H1 (cell line): ENCODE data around the gene VNN1. TPM values are rescaled to one million over a fixed set of nuclear protein-coding genes. Genes with fewer than 3 reads are reported as not detected.

ENCODE experiments used
- HDAC2 ChIP-seq, 2 experiments: fragments of 300-600 bp in 1 of 2; sonication (generic) in 1 of 2; IDR thresholded peaks; 2 replicates each; pipeline ENCODE4 v1.6.1; 2011 to 2012; ENCODE audit warnings: low read depth in 2 of 2, low read length in 2 of 2, mild to moderate bottlenecking in 2 of 2, moderate library complexity in 2 of 2, borderline replicate concordance in 1 of 2, inconsistent platforms in 1 of 2
- KDM1A ChIP-seq: fragments of 200-600, 300-600 bp; sonication (generic); IDR thresholded peaks from 2 replicates; pipeline ENCODE4 v1.7.1; 2016; ENCODE audit warnings: mild to moderate bottlenecking, low read length, borderline replicate concordance
- KDM5A ChIP-seq: fragments of 200-600 bp; IDR thresholded peaks from 2 replicates; pipeline ENCODE4 v1.7.1; 2012; ENCODE audit warnings: mild to moderate bottlenecking, low read length, inconsistent platforms, mixed read lengths
- SIN3A ChIP-seq, 2 experiments: IDR thresholded peaks in 1 of 2; conservative IDR thresholded peaks in 1 of 2; 2 replicates each; pipeline ENCODE4 v1.6.1; 2011 to 2012; ENCODE audit warnings: low read length in 2 of 2, improper control_type of control experiment in 1 of 2, low read depth in 1 of 2, mild to moderate bottlenecking in 1 of 2
- TEAD4 ChIP-seq: IDR thresholded peaks from 2 replicates; pipeline ENCODE4 v1.6.1; 2012; ENCODE audit warnings: low read depth, low read length, inconsistent platforms, mixed read lengths
- YY1 ChIP-seq: IDR thresholded peaks from 2 replicates; pipeline ENCODE4 v1.6.1; 2011; ENCODE audit warnings: low read depth, mild to moderate bottlenecking, low read length
- polyA plus RNA-seq, 7 experiments: library from polyadenylated mRNA; depleted of rRNA in 3 of 7; stranded (reverse) in 5 of 7; unstranded in 2 of 7; fragments of >200 nt in 5 of 7; fragments of 200-250 nt in 2 of 7; gene quantifications; 1 replicate in 5 of 7; 2 replicates in 1 of 7; 4 replicates in 1 of 7; pipeline versions ENCODE4 v1.2.1 to v1.2.3, GENCODE V29; 2011 to 2013; ENCODE audit warnings: missing spikeins in 2 of 7, mixed read lengths in 2 of 7
- total RNA-seq: library from RNA; stranded (reverse); fragmentation: NEBNext Ultra II Directional; extraction: Animal tissue kit (Norgen Biotek cat#: 25700); gene quantifications from 2 replicates; pipeline ENCODE4 v1.2.1, GENCODE V29; 2021

VNN1 gene
- total and polyA plus RNA-seq, 2 of the 8 experiments (the other 6 are each of a cell fraction or from before 2014, with no cell fraction given) = not detected

- TF ChIP-seq SIN3A (conservative IDR thresholded peaks at IDR 0.05 in 1 of 2, IDR thresholded peaks at IDR 0.05 in 1 of 2; ENCODE audit: low read depth in 1 of 2, low read length in 2 of 2) (no peak), YY1 (no peak), HDAC2 (IDR thresholded peaks at IDR 0.05; ENCODE audit: borderline replicate concordance in 1 of 2, low read depth in 2 of 2, low read length in 2 of 2) (no peak), TEAD4 (no peak), KDM1A (no peak), KDM5A (no peak)
- TF ChIP-seq, all 59 proteins: peak for 0
Measured at GRCh38 chr6:132749111-132749510, 35.3 kb upstream of the VNN1 start (continued).
